K562 (cell line): ENCODE measurements around the gene ZSCAN29. TPM values are rescaled to one million over a fixed set of nuclear protein-coding genes. Genes with fewer than 3 reads are reported as not detected.

Experiments used
- BCLAF1 ChIP-seq, 2 experiments: fragments of 450-650 bp in 1 of 2; IDR thresholded peaks; 2 replicates each; pipeline ENCODE4 v1.6.1; 2011 to 2017; ENCODE audit warnings: low read depth in 2 of 2, antibody characterized with exemption in 1 of 2, borderline replicate concordance in 1 of 2, low read length in 1 of 2, mild to moderate bottlenecking in 1 of 2, mixed read lengths in 1 of 2; ENCODE audit not compliant: control insufficient read depth in 1 of 2
- CHD1 ChIP-seq: fragments of 200-600 bp; sonication (generic); IDR thresholded peaks from one replicate; pipeline ENCODE4 v1.6.1; 2012; ENCODE audit warnings: mild to moderate bottlenecking, moderate library complexity, low read length, inconsistent platforms
- DACH1 ChIP-seq: fragments of 450-650 bp; IDR thresholded peaks from 2 replicates; pipeline ENCODE4 v1.6.1; 2018; ENCODE audit not compliant: partially characterized antibody
- E4F1 ChIP-seq: fragments of 250-450 bp; sonication (Bioruptor Pico); IDR thresholded peaks from 2 replicates; pipeline ENCODE4 v1.5.0; 2021; ENCODE audit warnings: mild to moderate bottlenecking, borderline replicate concordance
- HNRNPH1 ChIP-seq: fragments of 200-400 bp; formaldehyde crosslinking; optimal IDR thresholded peaks from 2 replicates; pipeline ENCODE3; 2017; ENCODE audit warnings: low read depth, mild to moderate bottlenecking, low read length, moderate library complexity
- KAT2B ChIP-seq: IDR thresholded peaks from one replicate; pipeline ENCODE4 v1.6.1; 2012; ENCODE audit warnings: low read depth, mild to moderate bottlenecking, control low read depth, inconsistent platforms, low read length, moderate library complexity
- KAT8 ChIP-seq: fragments of 450-650 bp; IDR thresholded peaks from 2 replicates; pipeline ENCODE4 v1.6.1; 2016; ENCODE audit warnings: low read depth, mild to moderate bottlenecking
- KDM2B ChIP-seq: fragments of 250-450 bp; sonication (Bioruptor Pico); IDR thresholded peaks from 2 replicates; pipeline ENCODE4 v1.8.0; 2021; ENCODE audit warnings: mild to moderate bottlenecking, moderate library complexity
- MCM3 ChIP-seq: fragments of 450-650 bp; IDR thresholded peaks from 2 replicates; pipeline ENCODE4 v1.6.1; 2016
- MXD1 ChIP-seq: fragments of 250-450 bp; sonication (Bioruptor Pico); IDR thresholded peaks from 2 replicates; pipeline ENCODE4 v1.8.0; 2021; ENCODE audit warnings: borderline replicate concordance, mild to moderate bottlenecking, moderate library complexity; ENCODE audit not compliant: poor library complexity, severe bottlenecking
- PRPF4 ChIP-seq: fragments of 200-400 bp; formaldehyde crosslinking; IDR thresholded peaks from one replicate; pipeline ENCODE4 v1.6.1; 2017; ENCODE audit warnings: low read length, low read depth, mild to moderate bottlenecking; ENCODE audit not compliant: insufficient read depth, poor library complexity, severe bottlenecking
- PYGO2 ChIP-seq: fragments of 450-650 bp; IDR thresholded peaks from 2 replicates; pipeline ENCODE4 v1.6.1; 2016; ENCODE audit warnings: mild to moderate bottlenecking, missing genetic modification characterization, moderate library complexity, missing compliant biosample characterization
- RHOXF2B ChIP-seq: fragments of 250-450 bp; sonication (Bioruptor Pico); conservative IDR thresholded peaks from 2 replicates; pipeline ENCODE4 v1.5.1; 2021
- TFAP4 ChIP-seq: sonication (generic); formaldehyde crosslinking; IDR thresholded peaks from 2 replicates; pipeline ENCODE4 v1.8.0; 2022; ENCODE audit warnings: missing genetic modification reagents, mild to moderate bottlenecking, moderate library complexity, borderline replicate concordance
- ZBTB9 ChIP-seq: fragments of 450-650 bp; formaldehyde crosslinking; IDR thresholded peaks from 2 replicates; pipeline ENCODE4 v1.4.0; 2020; ENCODE audit warnings: mild to moderate bottlenecking, moderate library complexity
- ZNF24 ChIP-seq: fragments of 450-650 bp; IDR thresholded peaks from 2 replicates; pipeline ENCODE4 v1.6.1; 2016
- ZNF431 ChIP-seq: sonication (generic); formaldehyde crosslinking; IDR thresholded peaks from 2 replicates; pipeline ENCODE4 v1.8.0; 2022; ENCODE audit warnings: mild to moderate bottlenecking, missing genetic modification reagents
- ZSCAN29 ChIP-seq: fragments of 450-650 bp; IDR thresholded peaks from 2 replicates; pipeline ENCODE4 v1.6.1; 2017
- polyA plus RNA-seq, 8 experiments: library from polyadenylated mRNA; depleted of rRNA in 4 of 8; stranded (reverse) in 5 of 8; unstranded in 3 of 8; fragments of >200 nt; fragmentation: Nextera tagmentation in 2 of 8; fragmentation: Illumina TruSeq in 1 of 8; extraction: Ambion mirVana in 2 of 8; extraction: Trizol in 1 of 8; gene quantifications; 2 replicates each; pipeline versions ENCODE4 v1.2.1 to v1.2.3, GENCODE V29; 2011 to 2014; ENCODE audit warnings: inconsistent platforms in 1 of 8, missing spikeins in 1 of 8
- total RNA-seq, 7 experiments: library from RNA; depleted of rRNA in 6 of 7; stranded (reverse); fragments of >200 nt in 6 of 7; fragmentation: Illumina TruSeq in 2 of 7; extraction: Trizol in 2 of 7; gene quantifications; 2 replicates each; pipeline versions ENCODE4 v1.2.1 to v1.2.3, GENCODE V29; 2011 to 2021; ENCODE audit warnings: low replicate concordance in 1 of 7

Gene ZSCAN29
- total and polyA plus RNA-seq, 9 of the 15 experiments (the other 6 are each of a cell fraction or from before 2014, with no cell fraction given): 2.5 to 28.6 (median 19.7) TPM

GRCh38 chr15:43370975-43371974 lies at the start of gene ZSCAN29, which contains the start of gene TUBGCP4 (continued):
- TF ChIP-seq ZBTB9 (CRISPR knock-in tag): no peak
- TF ChIP-seq KAT2B: no peak
- TF ChIP-seq MCM3: no peak
- TF ChIP-seq ZSCAN29: 0 out of 2 replicates have a peak, but pooled peaks have one; percentile 35
- TF ChIP-seq TFAP4 (CRISPR knock-in tag): peak; percentile 84
- TF ChIP-seq KAT8: peak; percentile 34; the same call in 1 of the 2 replicates
- 0 out of 2 replicates have a peak, but pooled peaks have one; percentile 53 for TF ChIP-seq ZNF431 (CRISPR knock-in tag)
- no peak for TF ChIP-seq KDM2B
- TF ChIP-seq HNRNPH1: no peak
- no peak for TF ChIP-seq ZNF24
- no peak for TF ChIP-seq RHOXF2B (CRISPR knock-in tag)
- no peak for TF ChIP-seq E4F1
- TF ChIP-seq BCLAF1 (IDR thresholded peaks at IDR 0.05; ENCODE audit: borderline replicate concordance in 1 of 2, control insufficient read depth in 1 of 2, low read depth in 2 of 2, low read length in 1 of 2): no peak
- TF ChIP-seq PRPF4: no peak
- TF ChIP-seq PYGO2 (tag): no peak
- peak; percentile 30 for TF ChIP-seq CHD1
- TF ChIP-seq MXD1 (CRISPR knock-in tag): no peak
- TF ChIP-seq DACH1: no peak
